Activated T-helper 9 cell treated with anti-CD3 and anti-CD28 coated beads, Interleukin-2, amount 50 U/mL, for 16 hours (primary cell): Measurements from ENCODE around the gene CEP95.
"Not testable (repeated sequence)": the region's sequence is repeated elsewhere in the genome, so short reads cannot be mapped to it uniquely, and the experiment has no call there.

Experiments
- DNase-seq: peaks from one replicate; pipeline ENCODE4 v3.0.0-alpha.2; 2020; ENCODE audit warnings: low read depth

Gene CEP95

GRCh38 chr17:64495300-64495699 lies 11.5 kb upstream of the CEP95 start:
- not testable (repeated sequence) for DNase-seq

GRCh38 chr17:64496348-64496785 lies 10.4 kb upstream of the CEP95 start:
- DNase-seq = no peak

- peak; percentile 93 for DNase-seq
Observed at GRCh38 chr17:64496786-64497564, 9.8 kb upstream of the CEP95 start, which contains the start of gene POLG2. Gene POLG2 (minus strand): TSS chr17:64497054. CDS start chr17:64496968, 86 bp downstream.

- no peak for DNase-seq
Observed at GRCh38 chr17:64497565-64498035, 9.2 kb upstream of the CEP95 start.

- no peak for DNase-seq
Observed at GRCh38 chr17:64498308-64499203, 8.2 kb upstream of the CEP95 start.

- no peak for DNase-seq
Observed at GRCh38 chr17:64499805-64500486, 6.8 kb upstream of the CEP95 start.

- DNase-seq = no peak
Observed at GRCh38 chr17:64500487-64500859, 6.3 kb upstream of the CEP95 start.

- no peak for DNase-seq
Observed at GRCh38 chr17:64500862-64501765, 5.7 kb upstream of the CEP95 start.

- no peak for DNase-seq
Observed at GRCh38 chr17:64502021-64502420, 4.8 kb upstream of the CEP95 start.

- DNase-seq = no peak
Observed at GRCh38 chr17:64502809-64503208, 4.0 kb upstream of the CEP95 start.

- no peak for DNase-seq
Observed at GRCh38 chr17:64503341-64503740, 3.4 kb upstream of the CEP95 start.

GRCh38 chr17:64503821-64504768 lies 2.7 kb upstream of the CEP95 start:
- DNase-seq = no peak

GRCh38 chr17:64504769-64505339 lies 1.9 kb upstream of the CEP95 start:
- no peak for DNase-seq

GRCh38 chr17:64505340-64506200 lies 1.2 kb upstream of the CEP95 start:
- DNase-seq = peak; percentile 75

GRCh38 chr17:64506201-64506575 lies 589 bp upstream of the CEP95 start, which contains the start of gene DDX5:
Gene DDX5 (minus strand): TSS chr17:64506289. CDS start chr17:64506119, 170 bp downstream.
- DNase-seq = peak; percentile 97

GRCh38 chr17:64507413-64507782 lies 621 bp downstream of the CEP95 start:
- peak; percentile 2 for DNase-seq

- DNase-seq = no peak
Observed at GRCh38 chr17:64508683-64509082, 1.9 kb downstream of the CEP95 start.

GRCh38 chr17:64509179-64509578 lies 2.4 kb downstream of the CEP95 start:
- DNase-seq = no peak

GRCh38 chr17:64515419-64515818 lies 8.6 kb downstream of the CEP95 start:
- DNase-seq = no peak
